DMS 273 (cell line): ENCODE data around the gene VPS13C.
A peak's percentile ranks its signal among the peaks of the same experiment; 100 is the strongest.

Experiments
- DNase-seq: peaks from one replicate; lab custom pipeline; 2025; ENCODE audit not compliant: unreplicated experiment; lab: John Stamatoyannopoulos, UW

Gene VPS13C

DNA sequence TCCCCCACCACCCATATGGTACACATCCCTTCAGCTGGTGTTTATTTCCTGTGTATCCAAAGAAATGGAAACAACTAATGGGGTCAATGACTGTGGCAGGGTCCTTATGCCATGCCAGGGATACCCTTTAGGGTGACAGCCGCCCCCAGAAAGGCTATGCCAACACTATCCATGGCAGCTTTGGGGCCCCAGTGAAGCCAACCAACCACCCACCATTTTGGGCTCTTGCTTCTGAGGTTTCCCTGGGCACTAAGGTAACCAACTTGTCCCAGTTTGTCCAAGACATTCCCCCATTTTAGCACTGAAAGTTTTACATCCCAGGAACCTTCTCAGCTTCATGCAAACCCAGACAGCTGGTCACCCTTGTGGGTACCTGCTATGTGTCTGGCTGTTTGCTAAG is 233.1 kb downstream of the VPS13C start:
- no peak for DNase-seq

DNA sequence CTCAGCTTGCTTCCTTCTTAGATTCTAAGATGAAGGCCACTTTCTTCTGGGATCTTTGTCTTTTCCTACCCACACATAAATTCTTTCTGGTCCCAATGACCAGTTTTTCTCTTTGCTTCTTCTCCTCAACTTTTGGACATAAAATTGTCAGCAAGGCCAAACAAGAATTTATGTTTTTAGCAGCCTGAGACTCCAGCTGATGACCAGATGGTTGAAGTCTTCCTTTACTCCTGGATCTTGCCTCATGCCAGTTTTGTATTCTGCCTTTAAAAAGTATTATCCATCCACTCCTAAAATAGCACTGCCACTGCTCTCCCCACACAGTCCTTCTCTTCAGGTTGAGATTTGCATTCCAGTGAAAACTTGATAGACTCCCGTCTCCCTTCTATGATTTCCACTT is 236.0 kb downstream of the VPS13C start:
- DNase-seq = no peak

GRCh38 chr15:61822511-61822910 is 237.7 kb downstream of the VPS13C start:
- no peak for DNase-seq

- no peak for DNase-seq
Observed at GRCh38 chr15:61820951-61821350, 239.3 kb downstream of the VPS13C start.

- no peak for DNase-seq
Observed at GRCh38 chr15:61820212-61820611, 240.0 kb downstream of the VPS13C start.

DNA sequence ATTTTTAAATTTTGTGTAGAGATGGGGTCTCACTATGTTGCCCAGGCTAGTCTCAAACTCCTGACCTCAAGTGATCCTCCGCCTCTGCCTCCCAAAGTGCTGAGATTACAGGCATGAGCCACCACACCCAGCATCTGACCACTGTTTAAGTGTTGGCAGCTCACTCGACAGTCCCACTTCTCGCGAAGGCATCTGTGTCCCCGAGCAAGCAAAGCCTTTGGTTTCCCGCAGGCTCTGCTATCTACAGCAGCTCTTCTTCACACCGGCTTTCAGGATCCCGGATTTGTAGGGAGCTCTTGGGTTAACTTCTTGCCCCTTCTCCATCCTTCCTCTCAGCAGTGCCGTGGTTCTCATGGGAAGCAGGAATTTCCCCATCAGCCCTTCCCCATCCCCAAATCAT is 240.9 kb downstream of the VPS13C start:
- no peak for DNase-seq

GRCh38 chr15:61818801-61819200 is 241.4 kb downstream of the VPS13C start:
- no peak for DNase-seq

- DNase-seq = no peak
Observed at GRCh38 chr15:61816856-61817255, 243.4 kb downstream of the VPS13C start.

DNA sequence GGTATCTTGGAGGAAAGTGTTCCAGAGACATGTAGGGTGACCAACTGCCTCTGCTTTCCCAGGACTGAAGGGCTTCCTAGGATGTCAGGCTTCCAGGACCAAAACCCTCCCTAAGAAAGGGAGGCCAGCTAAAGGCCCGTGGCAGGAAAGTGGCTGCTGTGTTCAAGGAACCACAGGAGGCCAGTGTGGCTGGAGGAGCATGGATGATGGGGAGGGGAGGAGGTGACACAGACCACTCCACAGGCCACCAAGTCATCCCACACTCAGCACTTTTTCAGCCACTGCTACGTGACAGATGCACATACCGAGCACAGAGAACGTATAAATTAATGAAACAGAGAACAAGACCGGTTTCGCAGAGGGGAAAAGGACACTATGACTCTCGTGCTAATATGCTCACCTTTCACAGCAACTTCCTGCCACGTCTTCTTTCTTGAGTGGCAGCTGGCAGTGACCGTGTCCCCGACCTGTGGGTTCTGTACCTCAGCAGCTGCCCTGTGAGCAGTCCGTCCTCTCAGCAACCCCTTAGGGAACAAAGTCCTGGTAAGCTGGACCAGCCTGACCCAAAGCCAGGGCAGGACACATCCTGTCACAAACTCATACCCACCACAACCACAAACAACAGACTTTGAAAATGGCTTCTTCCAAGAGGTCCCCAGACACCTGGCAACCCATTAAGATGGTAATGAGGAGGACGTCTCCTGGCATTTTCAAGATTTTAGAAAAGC is 244.7 kb downstream of the VPS13C start:
- no peak for DNase-seq

DNA sequence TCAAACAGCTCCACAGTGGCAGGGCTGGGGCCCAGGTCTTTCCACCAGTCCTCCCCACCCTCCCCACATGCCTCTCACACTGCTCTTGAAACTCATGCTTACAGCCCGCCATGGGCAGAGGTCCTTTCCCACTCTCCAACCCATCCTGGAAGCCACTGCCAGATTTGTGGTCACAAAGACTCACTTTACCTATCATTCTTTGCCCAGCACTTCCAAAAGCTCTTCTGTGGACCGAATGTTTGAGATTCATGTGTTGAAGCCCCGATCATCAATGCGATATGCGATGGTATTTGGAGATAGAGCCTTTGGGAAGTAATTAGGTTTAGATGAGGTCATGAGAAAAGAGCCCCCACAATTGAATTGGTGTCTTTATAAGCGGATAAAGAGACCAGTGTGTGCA is 247.8 kb downstream of the VPS13C start:
- DNase-seq = no peak

- peak; percentile 42 for DNase-seq
Observed at GRCh38 chr15:61811952-61812351, 248.3 kb downstream of the VPS13C start.

DNA sequence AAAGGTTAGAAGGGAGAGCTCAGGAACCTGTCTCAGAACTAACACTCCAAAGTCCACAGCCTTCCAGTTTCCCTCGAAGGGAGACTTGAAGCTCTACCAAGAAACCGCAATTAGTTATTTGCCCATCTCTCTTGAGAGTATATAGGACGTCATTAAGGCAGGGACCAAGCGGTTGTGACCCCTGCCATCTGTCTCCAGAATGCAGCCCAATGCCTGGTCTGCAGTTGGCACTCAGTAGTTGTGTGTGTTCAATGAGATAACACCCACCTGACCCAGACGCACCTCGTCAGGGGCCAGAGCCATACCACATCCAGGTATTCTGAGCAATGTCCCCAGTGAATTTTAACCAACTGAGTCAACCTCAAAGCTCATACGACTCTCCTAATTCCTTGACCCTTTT is 251.0 kb downstream of the VPS13C start:
- no peak for DNase-seq

GRCh38 chr15:61807281-61807929 is 252.8 kb downstream of the VPS13C start:
- no peak for DNase-seq
